DOHH2 (cell line): ENCODE results near the gene METTL15.

Experiments
- CTCF ChIP-seq: fragments of 200-600 bp; sonication (generic); IDR thresholded peaks from one replicate; pipeline ENCODE4 v1.5.1; 2014; ENCODE audit warnings: antibody characterized with exemption, mild to moderate bottlenecking, low read depth, low read length; ENCODE audit not compliant: poor library complexity, severe bottlenecking
- EZH2phosphoT487 ChIP-seq: fragments of 200-600 bp; sonication (generic); IDR thresholded peaks from 2 replicates; pipeline ENCODE4 v1.6.1; 2017; ENCODE audit warnings: borderline replicate concordance, mild to moderate bottlenecking, antibody characterized with exemption, low read length, moderate library complexity, mixed read lengths

GRCh38 chr11:28083118-28083517 is 25.1 kb upstream of the METTL15 start:
- TF ChIP-seq CTCF (no peak), EZH2phosphoT487 (no peak)
